Forelimb muscle (tissue), 1 donor: ENCODE results near the gene RAB40B. TPM values are rescaled to one million over a fixed set of nuclear protein-coding genes. Genes with fewer than 3 reads are reported as not detected.
"Not testable (repeated sequence)": the region's sequence is repeated elsewhere in the genome, so short reads cannot be mapped to it uniquely, and the experiment has no call there.

ENCODE experiments used
- DNase-seq: peaks from one replicate; pipeline ENCODE4 v3.0.0-alpha.2; 2013; ENCODE audit warnings: low read depth
- polyA plus RNA-seq: library from polyadenylated mRNA; unstranded; fragments of 120-200 nt; gene quantifications from one replicate; pipeline ENCODE4 v1.2.1, GENCODE V29; 2013; ENCODE audit not compliant: insufficient read length

RAB40B gene
- 48.8 TPM for polyA plus RNA-seq

DNA sequence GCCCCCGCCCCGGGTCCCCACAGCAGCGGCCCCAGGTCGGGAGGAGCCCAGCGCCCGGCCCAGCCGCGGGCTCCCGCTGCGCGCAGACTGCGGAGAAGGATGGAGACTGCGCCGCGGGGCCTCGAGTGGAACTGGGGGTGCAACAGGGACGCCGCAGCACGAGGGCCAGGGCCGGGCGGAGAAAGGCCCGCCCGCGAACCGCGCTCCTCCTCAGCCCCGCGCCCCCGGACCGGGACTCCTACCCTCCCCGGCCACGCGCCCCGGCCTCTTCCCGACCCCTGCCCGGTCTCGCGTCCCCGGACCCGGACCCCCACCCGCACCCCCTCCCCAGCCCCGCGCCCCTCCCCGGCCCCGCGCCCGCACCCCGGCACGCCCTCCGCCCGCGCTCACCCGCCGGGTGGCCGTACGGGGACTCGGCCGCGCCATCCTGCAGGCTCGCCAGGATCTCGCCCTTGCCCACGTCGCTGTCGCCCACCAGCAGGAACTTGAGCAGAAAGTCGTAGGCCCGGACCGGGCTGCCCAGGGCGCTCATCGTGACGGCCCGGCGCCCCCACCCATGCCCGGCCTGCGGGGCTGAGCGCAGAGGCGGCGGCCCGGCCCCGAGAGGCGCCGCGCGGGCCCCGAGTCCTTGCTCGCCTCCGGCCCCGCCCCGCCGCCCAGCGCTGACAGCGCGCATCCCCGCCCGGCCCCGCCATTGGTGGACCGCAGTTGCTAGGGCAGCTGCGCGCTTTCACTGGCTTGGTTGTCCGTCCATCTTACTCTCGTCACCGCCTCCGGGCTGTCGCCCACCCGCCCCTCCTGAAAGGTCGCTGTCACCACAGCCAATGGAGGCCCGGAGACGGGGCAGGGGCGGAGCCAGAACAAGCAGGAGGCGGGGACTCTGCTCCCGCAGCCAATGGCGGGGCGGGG, at the start of gene RAB40B:
RAB40B (minus strand) TSS at position 634 of the 909 bp plus-strand sequence; CDS start at position 532, 102 bp downstream.
- peak; percentile 97 for DNase-seq

- DNase-seq: no peak
These were observed 47.0 kb upstream of the RAB40B start for GRCh38 chr17:82745524-82745923.

DNA sequence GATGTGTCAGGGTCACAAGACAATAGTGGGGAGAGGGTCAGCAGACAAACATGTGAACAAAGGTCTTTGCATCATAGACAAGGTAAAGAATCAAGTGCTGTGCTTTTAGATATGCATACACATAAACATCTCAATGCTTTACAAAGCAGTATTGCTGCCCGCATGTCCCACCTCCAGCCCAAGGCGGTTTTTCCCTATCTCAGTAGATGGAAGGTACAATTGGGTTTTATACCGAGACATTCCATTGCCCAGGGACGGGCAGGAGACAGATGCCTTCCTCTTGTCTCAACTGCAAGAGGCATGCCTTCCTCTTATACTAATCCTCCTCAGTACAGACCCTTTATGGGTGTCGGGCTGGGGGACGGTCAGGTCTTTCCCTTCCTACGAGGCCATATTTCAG, 46.2 kb upstream of the RAB40B start:
- not testable (repeated sequence) for DNase-seq

DNA sequence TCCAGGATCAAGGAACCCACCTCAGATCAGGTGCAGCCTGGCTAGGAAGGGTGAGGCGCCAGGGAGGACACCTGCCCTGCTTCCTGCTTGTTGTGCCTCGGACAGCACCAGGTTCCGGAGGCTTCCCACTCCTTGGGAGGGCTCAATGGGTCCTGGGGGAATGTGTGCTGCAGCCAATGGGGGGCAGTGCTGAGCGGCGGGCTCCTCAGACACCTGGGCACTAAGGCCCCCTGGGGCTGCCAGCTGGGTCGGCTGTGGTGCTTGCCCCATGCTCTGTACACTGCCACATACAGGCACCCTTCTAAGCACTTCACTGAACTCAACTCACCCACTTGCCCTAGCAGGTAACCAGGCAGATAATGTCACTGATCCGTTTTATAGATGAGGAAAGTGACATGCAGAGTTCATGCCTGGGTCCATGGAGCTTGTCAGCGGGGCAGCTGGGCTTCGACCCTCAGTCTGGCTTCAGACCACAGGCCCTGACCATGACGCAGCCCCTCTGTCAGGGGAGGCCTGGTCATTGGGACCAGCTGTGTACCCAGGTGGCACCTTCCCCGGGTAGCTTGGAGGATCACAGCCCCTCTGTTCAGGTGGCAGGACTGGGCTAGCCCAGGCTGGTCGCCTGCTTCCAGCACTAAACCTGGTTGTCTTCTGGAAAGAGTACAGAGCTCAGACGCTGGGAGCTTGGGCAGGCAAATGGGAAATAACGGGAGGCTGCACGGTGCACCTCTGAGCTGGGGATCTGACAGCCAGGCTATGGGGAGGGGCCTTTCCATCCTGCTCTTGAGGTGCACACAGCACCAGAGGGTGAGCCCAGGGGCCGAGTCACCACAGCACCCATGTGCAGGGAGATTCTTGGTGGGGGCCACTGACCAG, 45.1 kb upstream of the RAB40B start:
- no peak for DNase-seq

GRCh38 chr17:82740906-82741759, 42.6 kb upstream of the RAB40B start:
- no peak for DNase-seq

GRCh38 chr17:82737967-82738877, 39.7 kb upstream of the RAB40B start:
- DNase-seq: no peak

DNA sequence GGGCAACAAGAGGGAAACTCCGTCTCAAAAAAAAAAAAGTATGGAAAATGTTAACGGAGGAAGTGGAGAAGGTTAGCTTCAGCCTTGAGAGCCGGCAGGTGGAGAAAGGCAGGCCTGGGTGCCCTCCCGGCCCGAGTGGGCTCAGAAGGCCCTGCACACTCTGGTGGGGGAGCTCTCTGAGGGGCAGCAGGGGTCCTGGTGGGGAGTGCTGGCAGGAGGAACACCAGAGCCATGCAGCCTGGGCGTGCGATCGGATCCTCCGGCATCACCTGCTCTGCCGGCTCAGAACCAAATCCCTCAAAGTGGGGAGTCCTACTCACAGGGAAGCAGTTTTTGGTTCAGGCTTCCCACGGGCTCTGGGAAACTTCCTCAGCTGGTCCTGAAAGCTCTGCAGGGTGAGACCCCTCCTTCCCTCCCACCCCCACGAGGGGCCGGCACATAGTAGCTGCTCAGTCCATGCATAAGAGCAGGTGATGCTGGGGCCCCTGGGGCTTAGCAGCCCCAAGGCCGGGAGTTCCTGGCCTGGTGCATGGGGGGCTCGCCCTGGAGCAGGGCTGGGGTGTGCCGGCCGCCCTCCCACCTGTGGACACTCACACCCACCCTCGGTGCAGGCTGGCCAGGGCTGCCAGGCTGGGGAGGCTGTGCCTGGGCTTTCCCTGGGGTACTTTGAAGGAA, 38.1 kb upstream of the RAB40B start:
- no peak for DNase-seq

GRCh38 chr17:82734987-82735866, 36.7 kb upstream of the RAB40B start, which contains the start of gene FN3K:
Gene FN3K, plus strand, starts transcription at chr17:82735615. Its CDS starts 22 bp downstream, at chr17:82735637.
- no peak for DNase-seq

DNA sequence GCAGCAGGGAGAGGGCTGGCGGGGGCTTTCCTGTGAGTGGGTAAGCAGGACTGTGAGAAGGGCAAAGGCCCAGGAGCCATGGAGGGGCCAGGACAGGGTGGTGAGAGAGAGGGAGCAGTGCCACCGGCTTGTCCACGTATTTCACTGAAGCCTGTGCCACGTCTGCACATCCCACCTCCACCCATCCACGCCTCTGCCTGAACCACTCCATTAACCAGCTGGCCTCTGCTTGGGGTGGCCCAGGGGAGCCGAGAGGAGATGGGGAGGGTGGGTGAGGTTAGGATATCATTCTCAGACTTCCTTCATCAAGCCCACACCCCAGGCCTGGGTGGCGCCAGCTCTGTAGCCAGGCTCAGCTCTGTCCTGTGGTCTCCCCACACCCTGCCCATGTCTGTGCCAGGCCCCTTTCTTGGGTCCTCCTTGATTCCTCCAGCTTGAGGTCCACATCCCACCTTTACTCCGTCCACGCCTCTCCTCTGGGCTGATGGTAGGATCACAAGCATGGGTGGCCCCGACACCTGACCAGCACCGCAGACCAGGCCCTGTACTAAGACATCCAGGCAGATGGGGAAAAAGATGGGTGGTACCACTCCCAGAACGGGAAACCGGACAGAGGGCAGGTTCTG, 33.7 kb upstream of the RAB40B start:
- no peak for DNase-seq

DNA sequence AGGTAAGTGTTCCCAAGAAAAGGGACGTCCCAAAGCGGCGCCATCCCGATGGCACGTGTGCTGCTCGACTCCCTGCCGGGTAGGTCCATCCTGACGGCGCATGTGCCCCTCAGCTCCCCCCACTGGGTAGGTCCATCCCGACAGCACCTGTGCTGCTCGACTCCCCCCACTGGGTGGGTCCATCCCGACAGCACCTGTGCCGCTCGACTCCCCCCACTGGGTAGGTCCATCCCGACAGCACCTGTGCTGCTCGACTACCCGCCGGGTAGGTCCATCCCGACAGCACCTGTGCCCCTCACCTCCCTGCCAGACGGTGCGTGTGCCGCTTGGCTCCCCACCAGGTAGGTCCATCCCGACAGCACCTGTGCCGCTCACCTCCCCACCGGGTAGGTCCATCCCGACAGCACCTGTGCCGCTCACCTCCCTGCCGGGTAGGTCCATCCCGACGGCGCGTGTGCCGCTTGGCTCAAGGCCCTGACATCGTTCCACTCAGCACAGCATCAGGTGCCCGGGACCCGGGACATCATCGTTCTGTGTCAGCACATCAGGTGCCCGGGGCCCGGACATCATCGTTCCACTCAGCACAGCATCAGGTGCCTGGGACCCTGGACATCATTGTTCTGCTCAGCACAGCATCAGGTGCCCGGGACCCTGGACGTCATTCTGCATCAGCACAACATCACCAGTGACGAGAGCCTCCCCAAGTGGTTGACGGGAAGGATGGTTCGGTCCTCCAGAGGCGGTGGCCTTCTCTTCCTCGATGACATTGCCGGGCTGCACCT, 31.2 kb upstream of the RAB40B start:
- no peak for DNase-seq

GRCh38 chr17:82726427-82726826, 27.9 kb upstream of the RAB40B start:
- DNase-seq: no peak

- DNase-seq: no peak
These were observed 24.8 kb upstream of the RAB40B start for GRCh38 chr17:82723169-82723807.

DNA sequence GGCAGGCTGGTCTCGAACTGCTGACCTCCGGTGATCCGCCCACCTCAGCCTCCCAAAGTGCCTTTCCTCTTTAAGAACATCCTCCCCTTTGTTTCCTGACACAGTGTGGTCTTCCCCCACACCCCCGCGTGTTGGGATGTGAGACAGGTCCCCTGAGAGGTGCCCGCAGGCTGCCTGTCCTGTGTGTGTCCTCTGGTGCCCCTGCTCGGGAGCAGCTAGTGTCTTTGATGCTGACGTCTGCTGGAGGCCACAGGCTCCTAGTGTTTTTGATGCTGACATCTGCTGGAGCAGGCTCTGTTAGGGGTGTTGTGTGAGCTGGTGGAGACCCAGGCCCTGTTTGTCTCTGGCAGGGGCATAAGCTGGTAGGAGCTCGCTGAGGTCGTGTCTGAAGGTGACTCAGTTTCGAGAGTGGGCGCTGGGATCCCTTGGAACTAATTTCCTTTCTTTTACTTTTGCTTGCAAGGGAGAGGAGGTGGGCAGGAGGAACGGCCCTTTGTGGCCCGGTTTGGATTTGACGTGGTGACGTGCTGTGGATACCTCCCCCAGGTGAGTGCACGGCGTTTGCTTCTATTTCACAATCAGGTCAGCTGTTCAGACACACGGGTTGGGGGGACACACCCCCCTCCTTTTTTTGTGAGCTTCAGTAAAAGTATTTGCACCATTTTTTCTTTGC, 24.0 kb upstream of the RAB40B start:
- DNase-seq: no peak

DNA sequence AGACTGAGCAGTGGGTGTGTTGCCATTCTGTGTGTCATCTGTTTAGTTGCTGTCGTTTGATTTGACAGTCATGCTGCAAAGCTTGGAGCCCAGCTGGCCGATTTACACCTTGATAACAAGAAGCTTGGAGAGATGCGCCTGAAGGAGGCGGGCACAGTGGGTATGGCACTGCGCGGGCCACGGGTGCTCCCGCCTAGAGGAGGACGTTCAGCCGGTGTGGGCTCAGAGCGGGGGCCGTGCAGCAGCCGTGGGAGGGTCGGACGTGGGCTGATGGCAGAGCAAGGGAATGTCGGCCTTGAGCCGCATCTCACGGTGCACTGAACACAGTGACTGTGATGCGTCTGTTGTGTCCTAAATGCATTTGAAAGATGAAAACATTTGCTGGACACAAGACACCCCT, 21.7 kb upstream of the RAB40B start:
- DNase-seq: no peak

- no peak for DNase-seq
These were observed 20.6 kb upstream of the RAB40B start for GRCh38 chr17:82718986-82719685.
